Frontal cortex (tissue), 4 donors: Measurements from ENCODE around the gene PKD2L2. TPM values are rescaled to one million over a fixed set of nuclear protein-coding genes. Genes with fewer than 3 reads are reported as not detected.
"Not testable (repeated sequence)": the region's sequence is repeated elsewhere in the genome, so short reads cannot be mapped to it uniquely, and the experiment has no call there.

ENCODE experiments used
- DNase-seq, 2 donors: peaks; one replicate each; pipeline ENCODE4 v3.0.0; 2012; ENCODE audit warnings: low spot score in 2 of 2
- FAIRE-seq: peaks from 2 replicates; lab custom pipeline; 2012; peaks lifted over from hg19 to GRCh38; lab: Jason Lieb, UNC
- total RNA-seq: library from RNA; depleted of rRNA; stranded (reverse); fragments of >200 nt; gene quantifications from one replicate; pipeline ENCODE4 v1.2.3, GENCODE V29; 2014
- donor health status: control.
- donor health status: control.
- donor health status: control.

Gene PKD2L2
- total RNA-seq: not detected

DNA sequence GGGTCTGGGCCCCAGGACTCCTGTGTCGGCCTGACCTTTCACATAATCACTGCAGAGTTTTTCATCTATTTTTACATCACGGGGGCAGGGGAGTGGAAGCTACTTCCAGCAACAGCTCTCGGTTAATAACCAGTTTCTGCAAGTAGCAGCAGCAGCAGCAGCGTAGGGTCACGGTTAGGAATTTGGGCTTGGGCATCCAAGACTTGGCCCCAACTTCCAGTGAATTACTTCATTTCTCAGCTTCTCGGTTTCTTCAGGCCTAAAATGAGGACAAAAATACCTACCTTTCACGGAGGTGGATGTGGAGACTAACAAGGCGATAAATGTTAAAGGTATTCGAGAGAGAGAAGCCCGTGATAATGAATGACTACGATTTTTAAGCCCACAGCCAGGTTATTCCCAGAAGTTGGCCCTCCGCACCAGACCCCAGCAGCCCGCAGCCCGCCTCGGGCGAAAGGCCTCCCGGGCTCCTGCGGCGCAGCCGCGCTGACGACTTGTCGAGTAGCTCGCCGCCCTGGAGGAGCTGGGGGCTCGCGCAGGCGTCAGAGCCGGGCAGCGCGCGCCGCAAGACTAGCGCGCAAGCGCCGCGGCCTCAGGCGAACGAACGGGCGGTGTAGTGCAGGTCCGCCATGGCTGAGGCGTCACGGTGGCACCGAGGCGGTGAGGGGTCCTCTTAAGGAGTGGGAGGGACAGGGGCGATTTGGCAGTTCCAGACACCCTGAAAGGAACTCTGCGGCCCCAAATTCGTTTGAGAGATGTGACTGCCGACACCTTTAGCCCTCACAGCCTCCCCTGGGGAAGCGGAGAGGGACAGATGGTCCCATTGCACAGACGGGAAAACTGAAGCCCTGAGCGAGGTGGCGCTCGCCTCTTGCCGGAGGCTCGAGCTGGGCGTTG lies at the start of gene PKD2L2:
PKD2L2 (plus strand) TSS at position 595 of the 897 bp plus-strand sequence; CDS start at position 630, 35 bp downstream.
- FAIRE-seq: no peak
- peak; percentile 38 to 39 for DNase-seq

DNA sequence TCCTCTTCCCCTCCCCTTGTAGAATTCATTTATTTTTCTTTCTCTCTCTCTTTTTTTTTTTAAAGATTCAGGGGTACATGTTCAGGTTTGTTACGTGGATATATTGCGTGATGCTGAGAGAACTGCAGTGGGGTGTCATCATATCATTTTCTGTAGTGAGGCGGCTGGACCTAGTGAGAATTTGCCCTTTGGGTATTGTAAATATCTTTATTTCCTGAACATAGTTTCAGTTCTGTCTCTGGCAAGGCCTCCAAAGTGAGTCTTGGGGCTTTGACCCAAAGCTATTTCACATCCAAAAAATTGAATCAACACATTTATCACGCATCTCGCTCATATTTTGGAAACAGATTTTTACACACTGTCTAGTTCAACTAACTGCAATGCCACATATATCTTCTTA lies 47.0 kb upstream of the PKD2L2 start:
- no peak for DNase-seq
- FAIRE-seq: no peak

DNA sequence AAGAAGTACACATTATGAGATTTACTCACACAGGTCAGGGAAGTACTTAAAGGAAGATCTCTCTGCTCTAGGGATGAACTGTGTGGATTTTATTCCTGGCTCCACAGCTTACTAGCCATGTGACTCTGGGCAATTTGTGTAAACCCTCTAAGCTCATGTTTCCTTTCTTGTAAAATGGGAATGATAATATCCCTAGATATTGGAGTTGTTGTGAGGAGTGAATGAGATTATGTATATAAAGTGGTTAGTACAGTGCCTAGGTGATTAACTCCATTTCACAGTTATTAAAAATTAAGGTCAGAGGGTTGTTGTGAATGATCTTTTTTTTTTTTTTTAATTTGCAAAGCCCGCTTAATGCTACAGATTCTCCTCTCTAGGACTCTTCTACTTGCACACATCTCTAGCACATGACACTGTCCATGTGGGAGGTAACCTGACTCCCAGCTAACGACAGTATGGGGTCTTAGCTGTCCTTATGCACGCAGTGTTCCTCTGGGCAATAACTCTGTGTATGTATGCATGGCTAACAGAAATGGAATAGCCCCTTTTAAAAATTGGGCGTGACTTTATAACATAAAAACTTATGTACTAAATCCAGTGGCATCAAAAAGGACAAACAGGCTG lies 45.5 kb upstream of the PKD2L2 start:
- no peak for FAIRE-seq

DNA sequence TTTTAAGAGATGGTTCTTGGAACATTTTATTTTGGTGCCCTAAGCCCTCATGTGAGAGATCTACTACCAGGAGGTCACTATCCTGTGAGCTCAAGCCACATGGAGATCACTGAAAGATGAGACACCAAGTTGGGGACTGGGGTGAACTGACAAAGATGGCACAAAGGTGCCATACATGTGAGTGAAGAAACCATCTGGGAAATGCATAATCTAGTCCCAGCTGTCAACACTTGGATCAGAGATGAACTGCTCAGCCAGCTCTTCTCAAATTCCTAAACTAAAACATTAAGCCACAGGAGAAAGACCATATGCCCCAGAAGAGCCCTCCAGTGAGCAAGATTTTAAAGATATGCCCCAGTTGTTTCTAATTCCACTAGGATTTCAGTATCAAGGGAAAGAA lies 43.8 kb upstream of the PKD2L2 start:
- no peak for FAIRE-seq
- no peak for DNase-seq

More for the DNA sequence above, 45.5 kb upstream of the PKD2L2 start:
- DNase-seq: no peak

DNA sequence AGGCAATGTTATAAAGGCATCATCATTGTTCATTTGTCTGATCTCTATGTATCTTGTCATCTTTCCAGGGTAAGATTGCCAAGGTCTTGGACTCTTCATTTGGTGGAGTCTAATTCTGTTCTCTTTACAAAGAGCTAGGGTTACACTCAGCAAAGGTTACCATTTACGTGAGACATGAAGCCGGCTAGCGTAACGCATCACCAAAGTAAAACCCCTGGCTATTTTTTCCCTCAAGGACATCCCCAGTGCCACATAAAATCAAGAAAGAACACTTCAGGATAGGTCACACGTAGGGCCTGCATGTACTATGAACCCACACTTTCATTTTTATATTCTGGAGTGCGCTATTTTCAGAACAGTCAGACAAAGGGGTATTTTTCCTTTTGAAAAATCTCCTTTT lies 41.6 kb upstream of the PKD2L2 start:
- no peak for FAIRE-seq
- no peak for DNase-seq

DNA sequence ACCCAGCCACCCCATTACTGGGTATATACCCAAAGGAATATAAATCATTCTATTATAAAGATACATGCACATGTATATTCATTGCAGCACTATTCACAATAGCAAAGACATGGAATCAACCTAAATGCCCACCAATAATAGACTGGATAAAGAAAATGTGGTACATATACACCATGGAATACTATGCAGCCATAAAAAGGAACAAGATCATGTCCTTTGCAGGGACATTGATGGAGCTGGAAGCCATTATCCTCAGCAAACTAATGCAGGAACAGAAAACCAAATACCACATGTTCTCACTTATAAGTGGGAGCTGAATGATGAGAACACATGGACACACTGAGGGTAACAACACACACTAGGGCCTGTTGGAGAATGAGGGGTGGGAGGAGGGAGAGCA lies 36.1 kb upstream of the PKD2L2 start:
- DNase-seq, FAIRE-seq: not testable (repeated sequence)

DNA sequence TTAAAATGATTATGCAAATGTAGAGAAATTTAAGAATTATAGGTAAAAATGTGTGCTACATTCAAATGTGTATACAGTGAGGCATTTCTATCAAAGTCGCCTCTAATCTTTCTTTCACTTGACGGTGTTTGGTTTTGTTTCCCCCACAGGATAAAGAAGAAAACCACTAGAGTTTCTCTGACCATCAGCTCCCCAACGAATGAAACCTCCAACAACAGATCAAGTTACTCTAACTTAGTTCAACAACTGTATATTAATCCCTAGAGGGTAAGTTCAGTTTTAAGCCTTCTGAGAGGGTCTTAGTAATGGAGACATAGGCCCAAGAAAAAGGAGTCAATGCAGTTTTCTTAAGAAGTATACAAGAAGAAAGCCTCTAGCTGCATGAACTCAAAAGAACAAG lies 33.1 kb upstream of the PKD2L2 start:
- FAIRE-seq (no peak), DNase-seq (no peak)

DNA sequence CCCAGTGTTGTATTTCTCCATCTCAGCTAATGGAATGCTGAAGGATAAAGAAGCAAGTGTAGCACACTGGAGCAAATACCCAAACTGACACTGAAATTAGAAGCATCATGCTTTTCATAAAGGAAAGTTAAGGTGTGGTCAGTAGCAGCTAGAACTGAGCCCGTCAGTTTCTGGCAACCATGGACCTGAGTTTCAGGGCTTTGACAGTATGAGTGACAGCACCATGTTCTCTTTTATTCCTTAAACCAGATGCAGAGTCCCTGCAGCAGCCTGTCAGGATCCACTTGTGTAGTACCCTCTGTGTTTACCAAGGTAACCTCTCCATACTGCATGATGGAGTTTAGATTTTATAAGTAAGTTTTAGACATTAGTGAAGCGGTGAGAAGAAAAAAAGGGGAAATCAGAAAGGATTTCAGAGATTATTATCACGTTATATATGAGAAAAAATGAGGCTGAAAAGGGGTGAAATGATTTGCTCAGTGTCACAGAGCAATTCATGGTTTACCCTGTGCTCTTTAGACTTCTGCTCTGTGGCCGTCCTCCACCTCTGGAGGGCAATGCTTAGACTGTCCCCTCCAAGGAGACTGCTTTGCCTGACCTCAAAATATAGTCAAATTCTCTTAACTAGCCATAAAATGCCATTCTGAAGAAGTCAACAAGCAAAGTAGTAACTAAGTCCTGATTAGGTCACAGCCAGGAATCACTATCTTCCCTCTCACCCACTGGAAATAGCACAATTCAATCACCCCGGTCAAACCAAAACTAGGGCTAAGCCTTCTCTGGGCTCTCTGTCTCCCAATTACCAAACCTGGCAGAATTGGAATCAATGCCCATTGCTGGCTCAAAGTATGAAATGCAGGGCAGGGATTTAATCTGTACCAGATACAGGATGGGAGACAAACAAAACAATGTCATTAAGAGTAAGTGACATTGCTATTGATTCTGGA lies 32.1 kb upstream of the PKD2L2 start:
- no peak for DNase-seq
- FAIRE-seq: no peak

DNA sequence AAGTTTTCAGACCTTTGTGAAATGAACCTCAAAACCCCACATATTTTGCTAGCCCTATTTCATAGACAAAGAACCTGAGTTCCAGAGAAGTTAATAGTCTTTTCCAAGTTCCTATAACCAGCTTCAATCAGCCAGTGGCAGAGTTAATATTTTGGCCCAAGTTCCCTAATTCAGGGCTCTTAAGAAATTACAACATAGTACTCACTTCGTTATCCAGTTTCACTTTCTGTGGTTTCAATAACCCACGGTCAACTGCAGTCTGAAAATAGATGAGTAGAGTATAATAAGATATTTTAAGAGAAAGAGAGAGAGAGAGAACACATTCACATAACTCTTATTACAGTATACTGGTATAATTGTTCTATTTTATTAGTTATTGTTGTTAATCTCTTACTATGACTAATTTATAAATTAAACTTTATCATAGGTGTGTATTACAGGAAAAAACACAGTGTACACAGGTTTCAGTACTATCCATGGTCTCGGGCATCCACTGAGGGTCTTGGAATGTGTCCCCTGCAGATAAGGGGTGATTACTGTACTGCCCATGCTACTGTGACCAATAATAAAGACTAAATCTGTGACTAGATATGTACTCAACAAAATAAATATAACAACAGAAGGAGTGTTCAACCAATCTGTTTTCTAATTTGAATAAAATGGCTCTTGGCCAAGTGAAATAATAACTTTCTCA lies 30.9 kb upstream of the PKD2L2 start:
- FAIRE-seq: peak; percentile 34

DNA sequence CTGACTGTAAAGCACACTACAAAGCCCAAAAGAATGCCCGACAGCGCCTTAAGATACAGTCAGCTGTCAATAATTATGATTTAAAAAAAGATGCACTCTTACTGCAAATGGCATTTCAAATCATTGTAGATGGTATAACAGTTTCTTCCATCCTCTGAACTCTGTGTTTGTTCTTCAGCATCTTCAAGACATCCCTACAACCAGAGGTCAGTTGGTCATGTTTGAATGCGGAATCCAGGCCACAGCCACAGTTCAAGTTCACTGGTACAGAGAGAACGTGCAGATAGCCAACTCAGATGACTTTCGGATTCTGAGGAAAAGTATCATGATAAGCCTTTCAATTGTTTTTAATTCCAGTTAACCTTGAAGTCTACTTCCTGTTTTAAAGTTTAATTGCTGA lies 30.3 kb upstream of the PKD2L2 start:
- FAIRE-seq (no peak), DNase-seq (no peak)

More for the DNA sequence above, 30.9 kb upstream of the PKD2L2 start:
- DNase-seq: no peak

DNA sequence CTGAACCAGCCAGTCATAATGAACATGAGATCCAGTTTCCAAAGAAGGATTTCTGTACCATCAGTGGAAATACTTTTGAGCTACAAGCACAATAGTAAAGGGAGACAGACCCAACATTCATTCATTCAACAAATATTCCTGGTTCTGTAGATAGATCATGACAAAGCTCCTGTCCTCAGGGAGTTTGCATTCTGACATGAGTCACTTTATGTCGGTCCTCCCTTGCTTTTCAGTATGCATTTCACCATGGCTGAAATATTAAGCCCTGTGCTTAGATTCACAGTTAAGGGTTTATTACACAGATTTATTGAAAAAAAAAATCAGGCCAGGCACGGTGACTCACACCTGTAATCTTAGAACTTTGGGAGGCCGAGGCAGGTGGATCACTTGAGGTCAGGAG lies 27.0 kb upstream of the PKD2L2 start:
- DNase-seq (no peak), FAIRE-seq (no peak)

DNA sequence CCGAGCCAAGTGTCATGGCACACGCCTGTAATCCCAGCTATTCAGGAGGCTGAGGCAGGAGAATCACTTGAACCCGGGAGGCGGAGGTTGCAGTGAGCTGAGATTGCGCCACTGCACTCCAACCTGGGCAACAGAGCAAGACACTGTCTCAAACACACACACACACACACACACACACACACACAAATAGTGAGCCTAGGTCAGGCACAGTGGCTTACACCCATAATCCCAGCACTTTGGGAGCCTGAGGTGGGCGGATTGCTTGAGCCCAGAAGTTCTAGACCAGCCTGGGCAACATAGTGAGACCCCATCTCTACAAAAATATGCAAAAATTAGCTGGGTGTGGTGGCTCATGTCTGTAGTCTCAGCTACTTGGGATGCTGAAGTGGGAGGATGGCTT lies 25.6 kb upstream of the PKD2L2 start:
- FAIRE-seq, DNase-seq: not testable (repeated sequence)

DNA sequence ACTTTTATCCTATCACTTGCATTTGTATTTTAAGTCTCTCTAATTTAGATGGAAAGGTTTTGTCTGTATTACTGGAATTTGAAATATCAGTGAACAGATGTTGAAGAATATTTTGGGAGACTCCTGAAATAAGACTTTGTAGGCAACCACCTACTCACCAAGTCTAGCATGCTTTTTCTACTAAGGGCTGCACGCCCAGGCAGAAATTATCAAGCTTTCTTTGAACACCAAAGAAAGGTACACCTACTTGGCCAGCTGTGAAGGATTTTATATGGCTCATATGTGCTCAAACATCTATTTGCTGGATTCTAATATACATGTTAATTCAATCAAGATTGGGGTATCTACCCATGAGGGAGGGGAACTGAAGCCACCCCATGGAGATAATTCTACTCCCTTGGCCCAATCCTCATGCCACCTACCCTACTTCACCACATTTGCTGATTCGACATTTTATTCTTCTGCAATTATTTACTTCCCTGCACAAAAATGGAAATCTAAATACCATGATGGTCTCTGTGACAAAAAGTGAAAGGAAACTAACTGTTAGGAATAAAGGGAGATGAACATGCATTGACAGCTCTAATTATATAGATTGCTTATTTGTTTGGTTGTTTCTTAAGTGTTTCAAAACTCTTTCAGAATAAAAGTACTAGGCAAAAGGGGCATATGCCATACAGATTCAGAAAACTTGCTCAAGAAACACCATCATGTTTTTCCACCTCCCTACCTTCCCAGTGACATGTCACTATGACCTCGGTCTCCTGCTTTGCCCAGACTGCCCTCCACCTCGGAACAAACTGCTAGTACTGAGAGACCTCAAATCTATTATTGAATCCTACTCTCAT lies 22.5 kb upstream of the PKD2L2 start:
- DNase-seq: no peak
- FAIRE-seq: no peak

DNA sequence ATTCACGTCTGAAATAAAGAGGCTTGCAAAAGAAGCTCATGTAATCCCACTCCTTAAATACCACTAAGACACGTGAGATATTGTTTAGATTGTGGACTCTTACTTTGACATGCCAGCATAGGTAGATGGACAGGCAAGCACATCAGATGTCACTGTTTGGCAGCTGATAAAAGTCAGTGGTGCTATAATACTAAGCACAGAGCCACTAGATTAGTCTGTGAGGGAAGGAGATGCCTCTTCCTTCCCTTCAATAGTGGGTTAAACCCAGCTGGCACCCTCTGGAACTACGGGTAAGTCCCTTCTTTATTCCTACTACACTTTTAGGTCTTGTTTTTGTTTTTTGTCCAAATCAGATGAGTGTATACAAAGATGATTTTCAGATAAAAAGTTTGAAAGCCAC lies 21.6 kb upstream of the PKD2L2 start, which contains the start of gene MYOT:
MYOT (plus strand) TSS at position 197 of the 400 bp plus-strand sequence. CDS start 2,792 bp downstream, outside the sequence.
- DNase-seq (no peak), FAIRE-seq (no peak)

DNA sequence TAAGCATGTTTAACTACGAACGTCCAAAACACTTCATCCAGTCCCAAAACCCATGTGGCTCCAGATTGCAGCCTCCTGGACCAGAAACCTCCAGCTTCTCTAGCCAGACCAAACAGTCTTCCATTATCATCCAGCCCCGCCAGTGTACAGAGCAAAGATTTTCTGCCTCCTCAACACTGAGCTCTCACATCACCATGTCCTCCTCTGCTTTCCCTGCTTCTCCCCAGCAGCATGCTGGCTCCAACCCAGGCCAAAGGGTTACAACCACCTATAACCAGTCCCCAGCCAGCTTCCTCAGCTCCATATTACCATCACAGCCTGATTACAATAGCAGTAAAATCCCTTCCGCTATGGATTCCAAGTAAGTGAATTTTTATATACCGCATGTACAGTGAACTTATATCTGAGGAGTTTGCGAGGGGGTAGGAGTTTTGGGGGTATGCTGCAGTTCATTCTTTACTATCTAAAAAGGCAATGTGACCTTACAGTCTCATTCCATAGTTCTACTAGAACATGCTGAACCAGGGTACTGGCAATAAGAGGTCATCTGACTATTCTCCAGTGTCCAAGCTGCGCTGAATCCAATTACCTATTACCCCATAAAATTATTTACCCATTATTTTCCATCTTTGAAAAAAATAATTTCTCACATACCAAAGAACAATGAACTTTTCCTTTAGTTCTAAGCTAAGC lies 18.5 kb upstream of the PKD2L2 start:
- no peak for FAIRE-seq

DNA sequence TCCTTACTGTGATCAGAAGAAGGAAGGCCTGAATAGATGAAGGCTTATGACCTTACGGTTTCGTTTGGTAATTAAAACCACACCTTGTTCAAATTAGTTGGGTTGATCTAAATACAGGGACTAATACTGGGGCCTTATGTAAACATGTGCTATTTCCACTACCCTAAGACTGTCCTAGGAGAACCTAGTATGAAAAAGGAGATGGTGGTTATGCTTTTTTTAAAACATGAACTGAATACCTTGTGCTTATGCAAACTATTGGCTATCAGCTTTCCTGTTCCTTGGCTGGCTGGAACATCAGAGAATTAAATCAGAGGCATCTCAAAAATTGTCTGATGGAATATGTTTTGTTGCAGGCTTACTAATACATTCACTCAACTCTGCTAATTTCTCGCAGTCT lies 17.7 kb upstream of the PKD2L2 start:
- FAIRE-seq (no peak), DNase-seq (no peak)

More for the DNA sequence above, 18.5 kb upstream of the PKD2L2 start:
- DNase-seq: no peak

DNA sequence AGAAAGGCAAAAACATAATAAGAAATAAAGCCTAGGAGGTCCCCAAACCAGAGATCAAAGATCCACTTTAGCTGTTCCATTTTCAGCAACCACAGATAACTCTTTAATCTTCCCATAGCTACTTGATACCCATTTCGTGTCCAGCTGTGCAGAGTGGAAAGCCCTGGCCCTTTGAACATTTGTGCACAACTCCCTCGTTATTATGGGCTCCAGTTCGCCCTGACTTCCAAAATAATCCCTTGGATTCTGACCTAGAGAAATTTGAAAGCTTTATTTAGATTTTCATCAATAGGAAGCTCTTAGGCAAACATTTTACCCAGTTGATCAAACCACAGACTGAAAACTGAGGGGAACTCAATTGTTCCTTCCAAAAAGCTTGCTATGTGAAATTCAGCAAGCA lies 16.8 kb upstream of the PKD2L2 start:
- no peak for FAIRE-seq
- DNase-seq: no peak

DNA sequence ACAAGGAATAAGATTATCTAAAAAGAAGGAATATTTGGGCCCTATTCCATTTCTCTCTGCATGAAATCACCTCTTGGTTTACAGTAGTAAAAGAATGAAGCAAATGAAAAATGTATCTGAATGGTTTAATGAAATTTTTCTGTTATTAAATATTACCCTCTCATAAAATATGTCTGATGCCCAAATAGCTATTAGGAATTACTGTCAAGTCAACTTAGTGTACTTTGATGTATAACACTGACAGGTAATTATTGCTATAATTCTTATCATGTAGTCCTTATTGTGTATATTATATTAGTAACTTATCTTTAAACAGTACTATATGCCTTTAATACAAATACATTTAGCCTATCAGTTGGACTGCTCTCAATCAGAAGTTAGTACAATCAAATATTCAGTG lies 13.2 kb upstream of the PKD2L2 start:
- FAIRE-seq (no peak), DNase-seq (no peak)
